ENCODE data around the gene KANK2.
"Not testable (repeated sequence)": the region's sequence is repeated elsewhere in the genome, so short reads cannot be mapped to it uniquely, and the experiment has no call there.

KANK2 gene

GRCh38 chr19:11174336-11174735 lies 23.0 kb downstream of the KANK2 start:
- no peak for DNase-seq (ENCODE audit: low spot score)

- DNase-seq (ENCODE audit: low spot score), result no peak
Measured at GRCh38 chr19:11173516-11174155, 23.7 kb downstream of the KANK2 start.

- no peak for DNase-seq (ENCODE audit: low spot score)
Measured at GRCh38 chr19:11172576-11172975, 24.8 kb downstream of the KANK2 start.

GRCh38 chr19:11171144-11171543 lies 26.2 kb downstream of the KANK2 start:
- DNase-seq (ENCODE audit: low spot score), result no peak

- DNase-seq (ENCODE audit: low spot score), result no peak
Measured at GRCh38 chr19:11169896-11170678, 27.3 kb downstream of the KANK2 start.

- DNase-seq (ENCODE audit: low spot score), result no peak
Measured at GRCh38 chr19:11168568-11168967, 28.8 kb downstream of the KANK2 start.

GRCh38 chr19:11166281-11167142 lies 30.8 kb downstream of the KANK2 start:
- no peak for DNase-seq (ENCODE audit: low spot score)

- DNase-seq (ENCODE audit: low spot score), result no peak
Measured at GRCh38 chr19:11165486-11166030, 31.8 kb downstream of the KANK2 start.

- DNase-seq (ENCODE audit: low spot score), result no peak
Measured at GRCh38 chr19:11164879-11165406, 32.4 kb downstream of the KANK2 start.

- no peak for DNase-seq (ENCODE audit: low spot score)
Measured at GRCh38 chr19:11164296-11164695, 33.0 kb downstream of the KANK2 start.

GRCh38 chr19:11160440-11160768 lies 36.9 kb downstream of the KANK2 start:
- DNase-seq (ENCODE audit: low spot score), result not testable (repeated sequence)

- no peak for DNase-seq (ENCODE audit: low spot score)
Measured at GRCh38 chr19:11159598-11160439, 37.5 kb downstream of the KANK2 start.

- DNase-seq (ENCODE audit: low spot score), result peak; percentile 98
Measured at GRCh38 chr19:11155373-11156120, 41.8 kb downstream of the KANK2 start, which contains the start of gene SPC24. Gene SPC24 (minus strand): TSS chr19:11155782. CDS start chr19:11155776, 6 bp downstream.

- DNase-seq (ENCODE audit: low spot score), result no peak
Measured at GRCh38 chr19:11154683-11155047, 42.7 kb downstream of the KANK2 start.

GRCh38 chr19:11152318-11153062 lies 44.9 kb downstream of the KANK2 start:
- DNase-seq (ENCODE audit: low spot score), result no peak

GRCh38 chr19:11151181-11151580 lies 46.2 kb downstream of the KANK2 start:
- no peak for DNase-seq (ENCODE audit: low spot score)

GRCh38 chr19:11148001-11148400 lies 49.3 kb downstream of the KANK2 start:
- no peak for DNase-seq (ENCODE audit: low spot score)

GRCh38 chr19:11145536-11145924 lies 51.8 kb downstream of the KANK2 start:
- DNase-seq (ENCODE audit: low spot score), result no peak

GRCh38 chr19:11142528-11143171 lies 54.7 kb downstream of the KANK2 start:
- DNase-seq (ENCODE audit: low spot score), result no peak

All from SK-N-DZ (cell line).